ENCODE measurements around the gene TMEM179.

Gene TMEM179

GRCh38 chr14:104567141-104567956 is 37.2 kb downstream of the TMEM179 start:
- no peak overlapping the region for H3K4me3 ChIP-seq (ENCODE audit: extremely low read depth, insufficient read depth, low read length, poor library complexity, severe bottlenecking)
- H3K36me3 ChIP-seq (ENCODE audit: control insufficient read depth, insufficient read depth, low read length): no peaks in the 10 kb centered on the region
- H3K9me3 ChIP-seq (ENCODE audit: control insufficient read depth, low read length): no peaks in the 10 kb centered on the region
- no peaks in the 10 kb centered on the region for H3K4me1 ChIP-seq (ENCODE audit: control insufficient read depth, insufficient read depth, low read length, poor library complexity, severe bottlenecking)
- H3K27ac ChIP-seq (ENCODE audit: low read depth, low read length, severe bottlenecking): no peak overlapping the region
- 86 to 90% methylated on average over 24 to 26 of the region's 27 CpGs for WGBS, 2 experiments (ENCODE audit: insufficient coverage in 2 of 2)

GRCh38 chr14:104564744-104565679 is 39.6 kb downstream of the TMEM179 start:
- Histone ChIP-seq H3K27ac (ENCODE audit: low read depth, low read length, severe bottlenecking) (no peak overlapping the region), H3K4me3 (ENCODE audit: extremely low read depth, insufficient read depth, low read length, poor library complexity, severe bottlenecking) (no peak overlapping the region), H3K9me3 (ENCODE audit: control insufficient read depth, low read length) (no peaks in the 10 kb centered on the region), H3K4me1 (ENCODE audit: control insufficient read depth, insufficient read depth, low read length, poor library complexity, severe bottlenecking) (no peaks in the 10 kb centered on the region), H3K36me3 (ENCODE audit: control insufficient read depth, insufficient read depth, low read length) (no peaks in the 10 kb centered on the region)
- 88 to 91% methylated on average over 27 to 30 of the region's 30 CpGs for WGBS, 2 experiments (ENCODE audit: insufficient coverage in 2 of 2)

- 29 to 31% methylated on average over 24 to 26 of the region's 27 CpGs for WGBS, 2 experiments (ENCODE audit: insufficient coverage in 2 of 2)
- H3K4me1 ChIP-seq (ENCODE audit: control insufficient read depth, insufficient read depth, low read length, poor library complexity, severe bottlenecking): no peaks in the 10 kb centered on the region
- H3K4me3 ChIP-seq (ENCODE audit: extremely low read depth, insufficient read depth, low read length, poor library complexity, severe bottlenecking): no peak overlapping the region
These were observed 40.6 kb downstream of the TMEM179 start for GRCh38 chr14:104563742-104564615.

GRCh38 chr14:104563191-104563741 is 41.3 kb downstream of the TMEM179 start:
- Histone ChIP-seq H3K36me3 (ENCODE audit: control insufficient read depth, insufficient read depth, low read length) (no peaks in the 10 kb centered on the region), H3K27ac (ENCODE audit: low read depth, low read length, severe bottlenecking) (no peak overlapping the region), H3K4me1 (ENCODE audit: control insufficient read depth, insufficient read depth, low read length, poor library complexity, severe bottlenecking) (no peaks in the 10 kb centered on the region), H3K9me3 (ENCODE audit: control insufficient read depth, low read length) (no peaks in the 10 kb centered on the region), H3K4me3 (ENCODE audit: extremely low read depth, insufficient read depth, low read length, poor library complexity, severe bottlenecking) (no peak overlapping the region)
- 85 to 91% methylated on average over 7 to 15 of the region's 15 CpGs for WGBS, 2 experiments (ENCODE audit: insufficient coverage in 2 of 2)

More at GRCh38 chr14:104563742-104564615, 40.6 kb downstream of the TMEM179 start:
- Histone ChIP-seq H3K9me3 (ENCODE audit: control insufficient read depth, low read length) (no peaks in the 10 kb centered on the region), H3K36me3 (ENCODE audit: control insufficient read depth, insufficient read depth, low read length) (no peaks in the 10 kb centered on the region), H3K27ac (ENCODE audit: low read depth, low read length, severe bottlenecking) (no peak overlapping the region)

GRCh38 chr14:104562606-104563005 is 42.0 kb downstream of the TMEM179 start:
- 84 to 90% methylated on average over 3 to 4 of the region's 5 CpGs for WGBS, 2 experiments (ENCODE audit: insufficient coverage in 2 of 2)
- Histone ChIP-seq H3K4me3 (ENCODE audit: extremely low read depth, insufficient read depth, low read length, poor library complexity, severe bottlenecking) (no peak overlapping the region), H3K4me1 (ENCODE audit: control insufficient read depth, insufficient read depth, low read length, poor library complexity, severe bottlenecking) (no peaks in the 10 kb centered on the region), H3K36me3 (ENCODE audit: control insufficient read depth, insufficient read depth, low read length) (no peaks in the 10 kb centered on the region), H3K27ac (ENCODE audit: low read depth, low read length, severe bottlenecking) (no peak overlapping the region), H3K9me3 (ENCODE audit: control insufficient read depth, low read length) (no peaks in the 10 kb centered on the region)

- 95% methylated on average over 13 to 22 of the region's 23 CpGs for WGBS, 2 experiments (ENCODE audit: insufficient coverage in 2 of 2)
- Histone ChIP-seq H3K4me1 (ENCODE audit: control insufficient read depth, insufficient read depth, low read length, poor library complexity, severe bottlenecking) (no peaks in the 10 kb centered on the region), H3K27ac (ENCODE audit: low read depth, low read length, severe bottlenecking) (no peak overlapping the region)
These were observed 42.7 kb downstream of the TMEM179 start for GRCh38 chr14:104561632-104562495.

GRCh38 chr14:104561124-104561557 is 43.4 kb downstream of the TMEM179 start:
- no peak overlapping the region for H3K4me3 ChIP-seq (ENCODE audit: extremely low read depth, insufficient read depth, low read length, poor library complexity, severe bottlenecking)
- no peaks in the 10 kb centered on the region for H3K4me1 ChIP-seq (ENCODE audit: control insufficient read depth, insufficient read depth, low read length, poor library complexity, severe bottlenecking)
- H3K9me3 ChIP-seq (ENCODE audit: control insufficient read depth, low read length): no peaks in the 10 kb centered on the region
- H3K36me3 ChIP-seq (ENCODE audit: control insufficient read depth, insufficient read depth, low read length): no peaks in the 10 kb centered on the region
- 86 to 90% methylated on average over 15 to 17 of the region's 17 CpGs for WGBS, 2 experiments (ENCODE audit: insufficient coverage in 2 of 2)
- no peak overlapping the region for H3K27ac ChIP-seq (ENCODE audit: low read depth, low read length, severe bottlenecking)

More at GRCh38 chr14:104561632-104562495, 42.7 kb downstream of the TMEM179 start:
- Histone ChIP-seq H3K4me3 (ENCODE audit: extremely low read depth, insufficient read depth, low read length, poor library complexity, severe bottlenecking) (no peak overlapping the region), H3K36me3 (ENCODE audit: control insufficient read depth, insufficient read depth, low read length) (no peaks in the 10 kb centered on the region), H3K9me3 (ENCODE audit: control insufficient read depth, low read length) (no peaks in the 10 kb centered on the region)

GRCh38 chr14:104560586-104560945 is 44.0 kb downstream of the TMEM179 start:
- H3K9me3 ChIP-seq (ENCODE audit: control insufficient read depth, low read length): no peaks in the 10 kb centered on the region
- no peaks in the 10 kb centered on the region for H3K4me1 ChIP-seq (ENCODE audit: control insufficient read depth, insufficient read depth, low read length, poor library complexity, severe bottlenecking)
- no peak overlapping the region for H3K4me3 ChIP-seq (ENCODE audit: extremely low read depth, insufficient read depth, low read length, poor library complexity, severe bottlenecking)
- 80 to 94% methylated on average over 2 to 3 of the region's 3 CpGs for WGBS, 2 experiments (ENCODE audit: insufficient coverage in 2 of 2)
- H3K27ac ChIP-seq (ENCODE audit: low read depth, low read length, severe bottlenecking): no peak overlapping the region
- H3K36me3 ChIP-seq (ENCODE audit: control insufficient read depth, insufficient read depth, low read length): no peaks in the 10 kb centered on the region

GRCh38 chr14:104559804-104560585 is 44.6 kb downstream of the TMEM179 start:
- Histone ChIP-seq H3K36me3 (ENCODE audit: control insufficient read depth, insufficient read depth, low read length) (no peaks in the 10 kb centered on the region), H3K4me1 (ENCODE audit: control insufficient read depth, insufficient read depth, low read length, poor library complexity, severe bottlenecking) (no peaks in the 10 kb centered on the region), H3K27ac (ENCODE audit: low read depth, low read length, severe bottlenecking) (no peak overlapping the region), H3K4me3 (ENCODE audit: extremely low read depth, insufficient read depth, low read length, poor library complexity, severe bottlenecking) (no peak overlapping the region), H3K9me3 (ENCODE audit: control insufficient read depth, low read length) (no peaks in the 10 kb centered on the region)
- whole genome bisulfite sequencing, 2 experiments (ENCODE audit: insufficient coverage in 2 of 2): 91 to 93% methylated on average over 15 to 20 of the region's 21 CpGs

Measured in mesodermal cell (in vitro differentiated cells).